Psoas muscle (tissue), 8 donors: ENCODE measurements around the gene RPTOR. TPM values are rescaled to one million over a fixed set of nuclear protein-coding genes. Genes with fewer than 3 reads are reported as not detected.

ENCODE experiments used
- ATAC-seq, 4 donors: fragments of 200-7000 bp; cut with Tn5 transposase; one replicate each; pipeline ENCODE4 v1.9.1; 2020; ENCODE audit warnings: moderate library complexity in 3 of 4, mild to moderate bottlenecking in 2 of 4
- DNase-seq, 2 donors: peaks; one replicate each; pipeline ENCODE4 v3.0.0-alpha.2; 2020
- H3K27ac ChIP-seq: fragments of 200-600 bp; one replicate; pipeline ENCODE4 v1.8.0; 2022
- H3K27me3 ChIP-seq, 3 donors: fragments of 200-600 bp in 1 of 3; one replicate each; pipeline versions ENCODE4 v1.6.1 to v1.8.0; 2013 to 2022; ENCODE audit warnings: low read length in 2 of 3, mild to moderate bottlenecking in 2 of 3, moderate library complexity in 1 of 3; ENCODE audit not compliant: insufficient read depth in 3 of 3
- H3K36me3 ChIP-seq, 2 donors: fragments of 200-600 bp in 1 of 2; one replicate each; pipeline versions ENCODE4 v1.6.1 to v1.8.0; 2013 to 2022; ENCODE audit warnings: low read depth in 1 of 2, mild to moderate bottlenecking in 1 of 2, moderate library complexity in 1 of 2; ENCODE audit not compliant: insufficient read depth in 1 of 2
- H3K4me1 ChIP-seq: fragments of 200-600 bp; one replicate; pipeline ENCODE4 v1.8.0; 2022
- H3K4me3 ChIP-seq: fragments of 200-600 bp; one replicate; pipeline ENCODE4 v1.8.0; 2022; ENCODE audit warnings: mild to moderate bottlenecking
- H3K9me3 ChIP-seq: fragments of 200-600 bp; one replicate; pipeline ENCODE4 v1.8.0; 2022
- WGBS, 3 donors: extraction: QIAGEN DNeasy Blood & Tissue Kit; methylation state at CpG; one replicate each; pipeline versions ENCODE4 v1.1.6 to v1.1.7; 2013; 5-methylcytosine and 5-hydroxymethylcytosine counted together
- intact Hi-C, 2 donors: fragments of 100-400 bp; cut with DNase I; formaldehyde crosslinking; loops; one replicate each; pipeline versions ENCODE4 v1.11.0 to v1.14.2; 2022
- polyA plus RNA-seq, 3 donors: library from polyadenylated mRNA; stranded (reverse); fragments of 200-250 nt; gene quantifications; one replicate each; pipeline ENCODE4 v1.2.3, GENCODE V29; 2013
- total RNA-seq, 4 donors: library from RNA; stranded (reverse); fragmentation: NEBNext Ultra II Directional in 2 of 4; extraction: Animal tissue kit (Norgen Biotek cat#: 25700) in 2 of 4; gene quantifications; one replicate each; pipeline versions ENCODE4 v1.2.1 to v1.2.4, GENCODE V29; 2021 to 2023
- TF ChIP-seq, protein P1 (sequence below): fragments of 200-600 bp; IDR thresholded peaks from one replicate; pipeline ENCODE4 v1.8.0; 2022; ENCODE audit warnings: antibody characterized with exemption
- donor health status: healthy with polysubstance abuse.
- donor health status: DM: no; HTN: no; CAD: no; lungs with moderate emphysema.
- donor health status: Bipolar disorder and iron deficiency.
- donor health status: healthy.
- donor health status: DM: yes; HTN: yes; CAD: no.
- donor health status: DM: no; HTN: no; CAD: no.
- donor health status: DM: no; HTN: no; CAD: no.
- donor health status: DM: yes; HTN: yes; CAD: no.

RPTOR gene
- total and polyA plus RNA-seq, 7 donors, result 13.6 to 82.2 (median 32.5) TPM

- TF ChIP-seq, protein P1, sequence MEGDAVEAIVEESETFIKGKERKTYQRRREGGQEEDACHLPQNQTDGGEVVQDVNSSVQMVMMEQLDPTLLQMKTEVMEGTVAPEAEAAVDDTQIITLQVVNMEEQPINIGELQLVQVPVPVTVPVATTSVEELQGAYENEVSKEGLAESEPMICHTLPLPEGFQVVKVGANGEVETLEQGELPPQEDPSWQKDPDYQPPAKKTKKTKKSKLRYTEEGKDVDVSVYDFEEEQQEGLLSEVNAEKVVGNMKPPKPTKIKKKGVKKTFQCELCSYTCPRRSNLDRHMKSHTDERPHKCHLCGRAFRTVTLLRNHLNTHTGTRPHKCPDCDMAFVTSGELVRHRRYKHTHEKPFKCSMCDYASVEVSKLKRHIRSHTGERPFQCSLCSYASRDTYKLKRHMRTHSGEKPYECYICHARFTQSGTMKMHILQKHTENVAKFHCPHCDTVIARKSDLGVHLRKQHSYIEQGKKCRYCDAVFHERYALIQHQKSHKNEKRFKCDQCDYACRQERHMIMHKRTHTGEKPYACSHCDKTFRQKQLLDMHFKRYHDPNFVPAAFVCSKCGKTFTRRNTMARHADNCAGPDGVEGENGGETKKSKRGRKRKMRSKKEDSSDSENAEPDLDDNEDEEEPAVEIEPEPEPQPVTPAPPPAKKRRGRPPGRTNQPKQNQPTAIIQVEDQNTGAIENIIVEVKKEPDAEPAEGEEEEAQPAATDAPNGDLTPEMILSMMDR, result no peak
- WGBS, 3 donors, result 72 to 84% (median 83%) methylated on average over 9 of the region's 9 CpGs
- Histone ChIP-seq H3K4me1 (peaks cover 3% of the 10 kb centered on the region), H3K27me3 (no peaks in the 10 kb centered on the region), H3K36me3 (no peaks in the 10 kb centered on the region), H3K27ac (no peak overlapping the region), H3K4me3 (no peak overlapping the region), H3K9me3 (peaks cover 7% of the 10 kb centered on the region)
- intact Hi-C loops, result no loop called here
- ATAC-seq (no peak), DNase-seq (no peak)
These were observed 25.3 kb downstream of the RPTOR start for GRCh38 chr17:80569924-80570323.

DNA sequence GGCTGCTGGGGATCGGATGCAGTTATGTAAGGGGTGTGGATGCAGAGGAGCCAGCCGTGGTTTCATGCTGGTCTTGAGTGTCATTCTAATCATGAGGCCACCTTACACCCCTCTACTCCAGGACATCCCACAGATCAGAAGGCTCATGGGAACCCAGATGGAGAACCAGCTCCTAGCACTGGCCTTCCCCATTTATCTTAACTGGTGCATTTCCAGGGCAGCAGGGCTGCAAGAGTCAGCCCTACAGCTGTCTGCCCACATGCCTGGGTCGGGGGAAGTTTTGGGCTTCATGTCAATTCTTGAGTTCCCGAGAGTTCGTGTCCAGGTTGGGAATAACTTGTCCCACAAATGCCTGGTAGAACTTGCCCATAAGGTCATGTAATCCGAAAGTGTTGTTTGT lies 29.1 kb downstream of the RPTOR start:
- peaks cover 7% of the 10 kb centered on the region for H3K9me3 ChIP-seq
- 62 to 72% (median 64%) methylated on average over 6 of the region's 6 CpGs for WGBS, 3 donors
- no peak overlapping the region for H3K4me3 ChIP-seq
- no peaks in the 10 kb centered on the region for H3K36me3 ChIP-seq
- intact Hi-C loops, result loop anchor here in 1 of 2 donors (2.0 kb wide), 1 partner anchor 147 kb away; no protein-coding TSS in a partner anchor
- TF ChIP-seq, protein P1, result no peak
- no peak for ATAC-seq
- no peak for DNase-seq
- no peaks in the 10 kb centered on the region for H3K4me1 ChIP-seq
- no peak overlapping the region for H3K27ac ChIP-seq
- no peaks in the 10 kb centered on the region for H3K27me3 ChIP-seq

DNA sequence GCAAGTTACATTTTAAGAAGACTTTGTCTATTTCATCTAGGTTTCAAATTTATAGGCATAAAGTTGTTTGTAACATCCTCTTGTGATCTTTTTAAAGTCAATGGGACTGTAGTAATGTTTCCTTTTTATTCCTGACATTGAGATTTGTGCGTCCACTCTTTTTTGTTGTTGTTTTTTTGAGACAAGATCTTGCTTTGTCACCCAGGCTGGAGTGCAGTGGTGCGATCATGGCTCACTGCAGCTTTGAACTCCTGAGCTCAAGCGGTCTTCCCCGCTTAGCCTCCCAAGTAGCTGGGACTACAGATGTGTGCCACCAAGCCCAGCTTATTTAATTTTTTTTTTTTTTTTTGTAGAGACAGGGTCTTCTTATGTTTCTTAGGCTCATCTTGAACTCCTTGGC lies 29.9 kb downstream of the RPTOR start:
- intact Hi-C loops, result no loop called here
- no peak for DNase-seq
- Histone ChIP-seq H3K27ac (no peak overlapping the region), H3K4me3 (no peak overlapping the region), H3K27me3 (no peaks in the 10 kb centered on the region), H3K9me3 (peaks cover 7% of the 10 kb centered on the region), H3K36me3 (no peaks in the 10 kb centered on the region), H3K4me1 (no peaks in the 10 kb centered on the region)
- TF ChIP-seq, protein P1, result no peak
- no peak for ATAC-seq
- WGBS, 3 donors, result 72 to 99% (median 97%) methylated on average over 3 to 4 of the region's 4 CpGs

DNA sequence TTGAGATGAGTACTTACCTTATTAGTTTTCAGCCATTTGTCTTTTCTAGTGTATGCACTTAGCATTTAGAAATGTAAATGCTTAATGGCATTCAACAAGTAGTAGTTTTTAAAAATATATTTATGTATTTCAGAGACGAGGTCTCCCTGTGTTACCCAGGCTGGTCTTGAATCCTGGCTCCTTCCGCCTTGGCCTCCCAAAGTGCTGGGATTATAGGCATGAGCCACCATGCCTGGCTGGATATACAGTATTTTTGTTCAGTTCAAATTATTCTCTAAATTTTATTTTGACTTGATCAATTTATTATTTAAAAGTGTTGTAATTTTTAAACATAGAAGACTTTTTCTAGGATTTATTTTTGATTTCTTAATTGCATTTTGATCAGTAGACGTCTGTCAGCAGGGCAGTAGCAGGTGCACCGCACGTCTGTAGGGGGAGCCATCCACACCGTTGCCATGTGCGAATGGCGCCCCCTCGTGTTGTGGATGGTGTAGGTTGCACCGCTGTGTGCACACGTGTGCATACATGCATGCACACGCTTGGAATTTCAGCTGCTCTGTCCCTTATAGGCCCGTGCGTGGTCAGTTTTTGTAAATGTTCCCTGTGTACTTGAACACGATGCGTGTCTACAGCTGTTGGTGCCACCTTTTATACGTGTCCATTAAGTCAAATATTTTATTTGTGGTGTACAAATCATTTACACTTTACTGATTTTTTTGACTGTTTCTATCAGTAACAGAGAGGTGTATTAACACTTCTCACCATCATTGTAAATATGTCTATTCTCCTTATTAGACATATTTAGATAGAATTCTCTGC lies 30.6 kb downstream of the RPTOR start:
- Histone ChIP-seq H3K36me3 (no peaks in the 10 kb centered on the region), H3K4me1 (no peaks in the 10 kb centered on the region), H3K9me3 (peaks cover 7% of the 10 kb centered on the region), H3K4me3 (no peak overlapping the region), H3K27ac (no peak overlapping the region), H3K27me3 (no peaks in the 10 kb centered on the region)
- ATAC-seq, result peak; percentile 88 to 97 (median 93)
- intact Hi-C loops, result loop anchor here in 1 of 2 donors (5.0 kb wide), 1 partner anchor 143 kb away; no protein-coding TSS in a partner anchor
- DNase-seq, result peak; percentile 83 to 90
- TF ChIP-seq, protein P1, result peak; percentile 90
- WGBS, 3 donors, result 28 to 33% (median 28%) methylated on average over 17 of the region's 17 CpGs
